GM20000 (cell line): ENCODE measurements around the gene IFITM2.
"Not testable (repeated sequence)": the region's sequence is repeated elsewhere in the genome, so short reads cannot be mapped to it uniquely, and the experiment has no call there.

Source experiments
- DNase-seq: peaks from one replicate; pipeline ENCODE4 v3.0.0; 2012; ENCODE audit warnings: low spot score
- CTCF ChIP-seq: IDR thresholded peaks from 2 replicates; pipeline ENCODE4 v1.5.1; 2012; ENCODE audit warnings: mild to moderate bottlenecking, control low read depth; ENCODE audit errors: extremely low read depth, missing control alignments

IFITM2 gene

GRCh38 chr11:344836-345578, 37.4 kb downstream of the IFITM2 start:
- TF ChIP-seq CTCF = no peak
- no peak for DNase-seq

GRCh38 chr11:346529-346928, 38.9 kb downstream of the IFITM2 start:
- TF ChIP-seq CTCF = no peak
- no peak for DNase-seq

- DNase-seq = not testable (repeated sequence)
These were observed 41.8 kb downstream of the IFITM2 start for GRCh38 chr11:349270-349954.

- DNase-seq = not testable (repeated sequence)
These were observed 42.6 kb downstream of the IFITM2 start for GRCh38 chr11:350033-350722.

GRCh38 chr11:350723-351255, 43.2 kb downstream of the IFITM2 start:
- DNase-seq = no peak
- TF ChIP-seq CTCF = no peak

- no peak for TF ChIP-seq CTCF
- DNase-seq = no peak
These were observed 43.8 kb downstream of the IFITM2 start for GRCh38 chr11:351411-351810.

- TF ChIP-seq CTCF = no peak
- no peak for DNase-seq
These were observed 44.9 kb downstream of the IFITM2 start for GRCh38 chr11:352456-353031.
